A673 (cell line): ENCODE measurements around the gene TELO2.

Source experiments
- EZH2 ChIP-seq: fragments of 200-600 bp; sonication (generic); IDR thresholded peaks from 2 replicates; pipeline ENCODE4 v1.6.1; 2017; ENCODE audit warnings: borderline replicate concordance, low read depth, mild to moderate bottlenecking, mixed read lengths, antibody characterized with exemption, low read length; ENCODE audit not compliant: poor library complexity, severe bottlenecking
- TF ChIP-seq, protein P1 (sequence below): fragments of 300-800, 200-600 bp; sonication (generic); conservative IDR thresholded peaks from 2 replicates; pipeline ENCODE4 v1.5.1; 2017; ENCODE audit warnings: low read depth, mild to moderate bottlenecking, antibody characterized with exemption, low read length, moderate library complexity, mixed read lengths

DNA sequence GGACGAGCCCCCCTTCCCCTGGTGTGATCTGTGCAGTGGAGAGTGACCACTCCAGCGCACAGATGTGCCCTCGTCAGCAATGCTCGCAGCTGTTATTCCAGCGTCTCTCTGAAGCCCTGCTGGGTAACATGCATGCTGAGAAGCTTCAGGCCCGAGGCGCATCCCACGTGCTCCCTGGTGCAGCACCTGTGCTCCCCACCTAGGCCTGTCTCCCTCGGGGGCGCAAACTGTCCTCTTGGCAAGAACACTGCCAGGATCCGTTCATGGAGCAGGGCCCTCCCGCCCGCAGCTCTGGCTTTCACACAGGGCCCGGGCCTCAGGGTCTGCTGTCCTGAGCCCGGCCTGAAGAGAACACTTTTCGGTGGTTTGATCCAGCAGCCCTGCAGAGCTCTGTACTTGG is 53.3 kb downstream of the TELO2 start:
- TF ChIP-seq, protein P1, sequence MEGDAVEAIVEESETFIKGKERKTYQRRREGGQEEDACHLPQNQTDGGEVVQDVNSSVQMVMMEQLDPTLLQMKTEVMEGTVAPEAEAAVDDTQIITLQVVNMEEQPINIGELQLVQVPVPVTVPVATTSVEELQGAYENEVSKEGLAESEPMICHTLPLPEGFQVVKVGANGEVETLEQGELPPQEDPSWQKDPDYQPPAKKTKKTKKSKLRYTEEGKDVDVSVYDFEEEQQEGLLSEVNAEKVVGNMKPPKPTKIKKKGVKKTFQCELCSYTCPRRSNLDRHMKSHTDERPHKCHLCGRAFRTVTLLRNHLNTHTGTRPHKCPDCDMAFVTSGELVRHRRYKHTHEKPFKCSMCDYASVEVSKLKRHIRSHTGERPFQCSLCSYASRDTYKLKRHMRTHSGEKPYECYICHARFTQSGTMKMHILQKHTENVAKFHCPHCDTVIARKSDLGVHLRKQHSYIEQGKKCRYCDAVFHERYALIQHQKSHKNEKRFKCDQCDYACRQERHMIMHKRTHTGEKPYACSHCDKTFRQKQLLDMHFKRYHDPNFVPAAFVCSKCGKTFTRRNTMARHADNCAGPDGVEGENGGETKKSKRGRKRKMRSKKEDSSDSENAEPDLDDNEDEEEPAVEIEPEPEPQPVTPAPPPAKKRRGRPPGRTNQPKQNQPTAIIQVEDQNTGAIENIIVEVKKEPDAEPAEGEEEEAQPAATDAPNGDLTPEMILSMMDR: no peak
- TF ChIP-seq EZH2: no peak
